ENCODE results near the gene CLDN3. TPM values are rescaled to one million over a fixed set of nuclear protein-coding genes. Genes with fewer than 3 reads are reported as not detected.
A peak's percentile ranks its signal among the peaks of the same experiment; 100 is the strongest.

CLDN3 gene
- total and polyA plus RNA-seq, 9 of the 15 experiments (the other 6 are each of a cell fraction or from before 2014, with no cell fraction given), result 0.29 TPM; not detected in 8

DNA sequence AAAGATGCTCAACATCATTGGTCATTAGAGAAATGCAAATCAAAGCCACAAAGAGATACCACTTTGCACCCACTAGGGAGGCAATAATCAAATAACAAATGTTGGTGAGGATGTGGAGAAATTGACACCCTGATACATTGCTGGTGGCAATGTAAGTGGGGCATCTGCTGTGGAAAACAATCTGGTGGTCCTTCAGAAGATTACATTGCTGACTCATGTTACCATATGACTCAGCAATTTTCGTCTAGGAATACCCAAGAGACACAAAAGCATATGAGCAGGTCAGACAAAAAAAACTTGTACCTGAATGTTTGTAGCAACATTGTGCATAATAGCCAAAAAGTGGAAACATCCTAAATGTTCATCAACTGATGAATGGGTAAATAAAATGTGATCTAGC is 4.9 kb upstream of the CLDN3 start (continued):
- TF ChIP-seq MYC (IDR thresholded peaks at IDR 0.05; ENCODE audit: low read depth, low read length) (no peak), MYC (CRISPR knock-in tag; IDR thresholded peaks at IDR 0.05; ENCODE audit: borderline replicate concordance, low read depth) (no peak), PTRF (tag; IDR thresholded peaks at IDR 0.05) (no peak), ZNF445 (CRISPR knock-in tag; IDR thresholded peaks at IDR 0.05; ENCODE audit: low read depth) (no peak), HDAC1 (IDR thresholded peaks at IDR 0.05) (peak in 1 of 2 experiments; percentile 30; a peak in 1 of 4 replicates), PHB2 (IDR thresholded peaks at IDR 0.05; ENCODE audit: low read depth) (no peak), SMAD1 (IDR thresholded peaks at IDR 0.05; ENCODE audit: low read depth, low read length, partially characterized antibody) (no peak), ILF3 (IDR thresholded peaks at IDR 0.05; ENCODE audit: borderline replicate concordance) (no peak), NR1H2 (CRISPR knock-in tag; IDR thresholded peaks at IDR 0.05) (no peak), ZBED1 (IDR thresholded peaks at IDR 0.05) (no peak), ZFP30 (CRISPR knock-in tag; IDR thresholded peaks at IDR 0.05; ENCODE audit: borderline replicate concordance) (no peak), EZH2 (IDR thresholded peaks at IDR 0.05; ENCODE audit: borderline replicate concordance, low read depth, low read length) (no peak), OTX1 (CRISPR knock-in tag; IDR thresholded peaks at IDR 0.05) (no peak), ZBTB7A (IDR thresholded peaks at IDR 0.05; ENCODE audit: borderline replicate concordance, control insufficient read depth, low read depth, low read length) (no peak), ELF4 (CRISPR knock-in tag; IDR thresholded peaks at IDR 0.05) (no peak), ZNF253 (CRISPR knock-in tag; conservative IDR thresholded peaks at IDR 0.05) (no peak), ZC3H8 (IDR thresholded peaks at IDR 0.05) (no peak)
- TF ChIP-seq, protein P1, sequence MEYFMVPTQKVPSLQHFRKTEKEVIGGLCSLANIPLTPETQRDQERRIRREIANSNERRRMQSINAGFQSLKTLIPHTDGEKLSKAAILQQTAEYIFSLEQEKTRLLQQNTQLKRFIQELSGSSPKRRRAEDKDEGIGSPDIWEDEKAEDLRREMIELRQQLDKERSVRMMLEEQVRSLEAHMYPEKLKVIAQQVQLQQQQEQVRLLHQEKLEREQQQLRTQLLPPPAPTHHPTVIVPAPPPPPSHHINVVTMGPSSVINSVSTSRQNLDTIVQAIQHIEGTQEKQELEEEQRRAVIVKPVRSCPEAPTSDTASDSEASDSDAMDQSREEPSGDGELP (CRISPR knock-in tag; IDR thresholded peaks at IDR 0.05; ENCODE audit: borderline replicate concordance), result no peak
- TF ChIP-seq, protein P2, sequence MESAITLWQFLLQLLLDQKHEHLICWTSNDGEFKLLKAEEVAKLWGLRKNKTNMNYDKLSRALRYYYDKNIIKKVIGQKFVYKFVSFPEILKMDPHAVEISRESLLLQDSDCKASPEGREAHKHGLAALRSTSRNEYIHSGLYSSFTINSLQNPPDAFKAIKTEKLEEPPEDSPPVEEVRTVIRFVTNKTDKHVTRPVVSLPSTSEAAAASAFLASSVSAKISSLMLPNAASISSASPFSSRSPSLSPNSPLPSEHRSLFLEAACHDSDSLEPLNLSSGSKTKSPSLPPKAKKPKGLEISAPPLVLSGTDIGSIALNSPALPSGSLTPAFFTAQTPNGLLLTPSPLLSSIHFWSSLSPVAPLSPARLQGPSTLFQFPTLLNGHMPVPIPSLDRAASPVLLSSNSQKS (CRISPR knock-in tag; IDR thresholded peaks at IDR 0.05), result no peak
- TF ChIP-seq, protein P3, sequence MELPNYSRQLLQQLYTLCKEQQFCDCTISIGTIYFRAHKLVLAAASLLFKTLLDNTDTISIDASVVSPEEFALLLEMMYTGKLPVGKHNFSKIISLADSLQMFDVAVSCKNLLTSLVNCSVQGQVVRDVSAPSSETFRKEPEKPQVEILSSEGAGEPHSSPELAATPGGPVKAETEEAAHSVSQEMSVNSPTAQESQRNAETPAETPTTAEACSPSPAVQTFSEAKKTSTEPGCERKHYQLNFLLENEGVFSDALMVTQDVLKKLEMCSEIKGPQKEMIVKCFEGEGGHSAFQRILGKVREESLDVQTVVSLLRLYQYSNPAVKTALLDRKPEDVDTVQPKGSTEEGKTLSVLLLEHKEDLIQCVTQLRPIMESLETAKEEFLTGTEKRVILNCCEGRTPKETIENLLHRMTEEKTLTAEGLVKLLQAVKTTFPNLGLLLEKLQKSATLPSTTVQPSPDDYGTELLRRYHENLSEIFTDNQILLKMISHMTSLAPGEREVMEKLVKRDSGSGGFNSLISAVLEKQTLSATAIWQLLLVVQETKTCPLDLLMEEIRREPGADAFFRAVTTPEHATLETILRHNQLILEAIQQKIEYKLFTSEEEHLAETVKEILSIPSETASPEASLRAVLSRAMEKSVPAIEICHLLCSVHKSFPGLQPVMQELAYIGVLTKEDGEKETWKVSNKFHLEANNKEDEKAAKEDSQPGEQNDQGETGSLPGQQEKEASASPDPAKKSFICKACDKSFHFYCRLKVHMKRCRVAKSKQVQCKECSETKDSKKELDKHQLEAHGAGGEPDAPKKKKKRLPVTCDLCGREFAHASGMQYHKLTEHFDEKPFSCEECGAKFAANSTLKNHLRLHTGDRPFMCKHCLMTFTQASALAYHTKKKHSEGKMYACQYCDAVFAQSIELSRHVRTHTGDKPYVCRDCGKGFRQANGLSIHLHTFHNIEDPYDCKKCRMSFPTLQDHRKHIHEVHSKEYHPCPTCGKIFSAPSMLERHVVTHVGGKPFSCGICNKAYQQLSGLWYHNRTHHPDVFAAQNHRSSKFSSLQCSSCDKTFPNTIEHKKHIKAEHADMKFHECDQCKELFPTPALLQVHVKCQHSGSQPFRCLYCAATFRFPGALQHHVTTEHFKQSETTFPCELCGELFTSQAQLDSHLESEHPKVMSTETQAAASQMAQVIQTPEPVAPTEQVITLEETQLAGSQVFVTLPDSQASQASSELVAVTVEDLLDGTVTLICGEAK (IDR thresholded peaks at IDR 0.05), result no peak
- TF ChIP-seq, protein P3 (CRISPR knock-in tag; IDR thresholded peaks at IDR 0.05), result no peak
